HCT116 (cell line): ENCODE measurements around the gene SORBS1. TPM values are rescaled to one million over a fixed set of nuclear protein-coding genes. Genes with fewer than 3 reads are reported as not detected.

Experiments used
- ATAC-seq: fragments of 200-7000 bp; cut with Tn5 transposase; 2 replicates; pipeline ENCODE4 v1.9.1; 2020; ENCODE audit warnings: mild to moderate bottlenecking, moderate library complexity
- BruUV-seq: library from RNA; stranded (reverse); fragments of 400-500 nt; replicated peaks from 2 replicates; lab custom pipeline; 2021; lab: Mats Ljungman, UMichigan
- CTCF ChIA-PET: fragments of 300-600 bp; sonication (Branson Sonifier 250); formaldehyde crosslinking; loops from one replicate; lab custom pipeline; 2021; ENCODE audit warnings: antibody characterized with exemption; lab: Charles Lee
- POLR2A ChIA-PET: fragments of 300-600, 350-600 bp; sonication (Branson Sonifier 250); formaldehyde crosslinking; loops from one replicate; lab custom pipeline; 2021; ENCODE audit warnings: antibody characterized with exemption; lab: Charles Lee
- RAD21 ChIA-PET, 2 experiments: fragments of 300-600 bp; sonication (Branson Sonifier 250); formaldehyde crosslinking; loops; one replicate each; lab custom pipeline; 2023; ENCODE audit warnings: low total read pairs in 2 of 2; ENCODE audit not compliant: uncharacterized antibody in 2 of 2, unreplicated experiment in 2 of 2, low non-redundant PET in 1 of 2; lab: Charles Lee
- DNase-seq: peaks from one replicate; pipeline ENCODE4 v3.0.0-alpha.2; 2010; ENCODE audit warnings: low read depth, low spot score
- H2AFZ ChIP-seq: fragments of 200-600 bp; shearing (Covaris generic), sonication (generic); 2 replicates; pipeline ENCODE4 v1.6.1; 2017; ENCODE audit warnings: low read depth, mixed run types, mixed read lengths, antibody characterized with exemption, low read length; ENCODE audit not compliant: poor library complexity, severe bottlenecking
- H3K27ac ChIP-seq: 2 replicates; pipeline ENCODE4 v1.5.1; 2012; ENCODE audit warnings: low read depth, low read length
- H3K27me3 ChIP-seq: fragments of 200-600 bp; sonication (generic); 2 replicates; pipeline ENCODE4 v1.6.1; 2016; ENCODE audit warnings: mixed run types, low read length, mixed read lengths; ENCODE audit not compliant: insufficient read depth
- H3K36me3 ChIP-seq, 2 experiments: fragments of 200-500 bp in 1 of 2; fragments of 200-600 bp in 1 of 2; sonication (Bioruptor generic) in 1 of 2; sonication (generic) in 1 of 2; 2 replicates each; pipeline versions ENCODE4 v1.5.1 to v1.6.1; 2014 to 2016; ENCODE audit warnings: low read length in 2 of 2, inconsistent platforms in 1 of 2, mixed read lengths in 1 of 2, mixed run types in 1 of 2; ENCODE audit not compliant: insufficient read depth in 2 of 2, control insufficient read depth in 1 of 2
- H3K4me1 ChIP-seq, 2 experiments: fragments of 200-600 bp in 1 of 2; sonication (generic) in 1 of 2; 2 replicates each; pipeline versions ENCODE4 v1.5.1 to v1.6.1; 2012 to 2017; ENCODE audit warnings: low read length in 2 of 2, inconsistent platforms in 1 of 2, mild to moderate bottlenecking in 1 of 2, mixed read lengths in 1 of 2, mixed run types in 1 of 2, moderate library complexity in 1 of 2; ENCODE audit not compliant: insufficient read depth in 2 of 2, control insufficient read depth in 1 of 2
- H3K4me2 ChIP-seq: fragments of 200-600 bp; sonication (generic); 2 replicates; pipeline ENCODE4 v1.6.1; 2017; ENCODE audit warnings: mixed run types, low read length, mixed read lengths
- H3K4me3 ChIP-seq, 2 experiments: fragments of 200-600 bp in 1 of 2; sonication (generic) in 1 of 2; replicated peaks in 1 of 2; 2 replicates each; pipeline ENCODE4 v1.5.1; 2011 to 2016; ENCODE audit warnings: low read length in 2 of 2, control low read depth in 1 of 2, low read depth in 1 of 2, mild to moderate bottlenecking in 1 of 2, mixed read lengths in 1 of 2, mixed run types in 1 of 2
- H3K79me2 ChIP-seq: fragments of 200-600 bp; sonication (generic); 2 replicates; pipeline ENCODE4 v1.6.1; 2017; ENCODE audit warnings: mild to moderate bottlenecking, mixed run types, low read length, moderate library complexity, mixed read lengths; ENCODE audit not compliant: insufficient read depth
- H3K9ac ChIP-seq: fragments of 200-600 bp; sonication (generic); 2 replicates; pipeline ENCODE4 v1.6.1; 2016; ENCODE audit warnings: low read length, mixed read lengths
- H3K9me2 ChIP-seq: fragments of 200-600 bp; sonication (generic), shearing (Covaris generic); 2 replicates; pipeline ENCODE4 v1.6.1; 2017; ENCODE audit warnings: mixed run types, mild to moderate bottlenecking, moderate library complexity; ENCODE audit not compliant: insufficient read depth
- H3K9me3 ChIP-seq, 2 experiments: fragments of 200-500 bp in 1 of 2; fragments of 200-600 bp in 1 of 2; sonication (Bioruptor generic) in 1 of 2; sonication (generic) in 1 of 2; 2 replicates each; pipeline ENCODE4 v1.6.1; 2014 to 2017; ENCODE audit warnings: low read length in 2 of 2, mixed read lengths in 2 of 2, inconsistent platforms in 1 of 2, low read depth in 1 of 2, mild to moderate bottlenecking in 1 of 2, mixed run types in 1 of 2, moderate library complexity in 1 of 2; ENCODE audit not compliant: control insufficient read depth in 1 of 2, insufficient read depth in 1 of 2
- H4K20me1 ChIP-seq: fragments of 200-600 bp; sonication (generic), shearing (Covaris generic); 2 replicates; pipeline ENCODE4 v1.6.1; 2017; ENCODE audit warnings: mixed run types, mild to moderate bottlenecking, moderate library complexity; ENCODE audit not compliant: insufficient read depth
- CBX3 ChIP-seq: IDR thresholded peaks from 2 replicates; pipeline ENCODE4 v1.6.1; 2012; ENCODE audit warnings: low read depth
- ELF1 ChIP-seq: IDR thresholded peaks from 2 replicates; pipeline ENCODE4 v1.6.1; 2012; ENCODE audit warnings: low read depth, borderline replicate concordance
- EZH2 ChIP-seq: fragments of 200-600 bp; sonication (generic); IDR thresholded peaks from 2 replicates; pipeline ENCODE4 v1.6.1; 2017; ENCODE audit warnings: antibody characterized with exemption, mixed run types
- POLR2A ChIP-seq: IDR thresholded peaks from 2 replicates; pipeline ENCODE4 v1.7.0; 2011; ENCODE audit warnings: borderline replicate concordance; ENCODE audit not compliant: insufficient read depth, insufficient read length; ENCODE audit errors: extremely low read depth
- RAD21 ChIP-seq: IDR thresholded peaks from 2 replicates; pipeline ENCODE4 v1.6.1; 2012; ENCODE audit warnings: low read depth, mild to moderate bottlenecking
- SIN3A ChIP-seq: IDR thresholded peaks from 2 replicates; pipeline ENCODE4 v1.6.1; 2012; ENCODE audit warnings: low read depth
- SP1 ChIP-seq: IDR thresholded peaks from 2 replicates; pipeline ENCODE4 v1.6.1; 2012; ENCODE audit warnings: low read depth
- SRF ChIP-seq: IDR thresholded peaks from 2 replicates; pipeline ENCODE4 v1.6.1; 2012; ENCODE audit warnings: low read depth
- YY1 ChIP-seq: IDR thresholded peaks from 2 replicates; pipeline ENCODE4 v1.6.1; 2011; ENCODE audit warnings: low read length, low read depth, moderate library complexity, mild to moderate bottlenecking; ENCODE audit not compliant: insufficient replicate concordance; ENCODE audit errors: extremely low read depth
- intact Hi-C: fragments of 100-400 bp; cut with micrococcal nuclease; formaldehyde crosslinking; loops from 2 replicates; pipeline ENCODE4 v1.10.0; 2022
- total RNA-seq: library from RNA; stranded (reverse); gene quantifications from one replicate; pipeline ENCODE4 v1.2.1, GENCODE V29; 2021; ENCODE audit not compliant: unreplicated experiment
- TF ChIP-seq, protein P1 (sequence below), 3 experiments: fragments of 200-600 bp in 1 of 3; sonication (generic) in 1 of 3; IDR thresholded peaks in 2 of 3; conservative IDR thresholded peaks in 1 of 3; 2 replicates each; pipeline ENCODE4 v1.5.1; 2012 to 2017; ENCODE audit warnings: low read depth in 2 of 3, low read length in 2 of 3, antibody characterized with exemption in 1 of 3, borderline replicate concordance in 1 of 3, control low read depth in 1 of 3, mild to moderate bottlenecking in 1 of 3, mixed read lengths in 1 of 3, mixed run types in 1 of 3, moderate library complexity in 1 of 3; ENCODE audit not compliant: insufficient read depth in 1 of 3
- TF ChIP-seq, protein P2 (sequence below): IDR thresholded peaks from 2 replicates; pipeline ENCODE4 v1.6.1; 2011; ENCODE audit warnings: mild to moderate bottlenecking, low read length, moderate library complexity; ENCODE audit not compliant: insufficient replicate concordance; ENCODE audit errors: extremely low read depth

Gene SORBS1
- total RNA-seq, 1 experiment from 2014 or later, result 3.4 TPM

DNA sequence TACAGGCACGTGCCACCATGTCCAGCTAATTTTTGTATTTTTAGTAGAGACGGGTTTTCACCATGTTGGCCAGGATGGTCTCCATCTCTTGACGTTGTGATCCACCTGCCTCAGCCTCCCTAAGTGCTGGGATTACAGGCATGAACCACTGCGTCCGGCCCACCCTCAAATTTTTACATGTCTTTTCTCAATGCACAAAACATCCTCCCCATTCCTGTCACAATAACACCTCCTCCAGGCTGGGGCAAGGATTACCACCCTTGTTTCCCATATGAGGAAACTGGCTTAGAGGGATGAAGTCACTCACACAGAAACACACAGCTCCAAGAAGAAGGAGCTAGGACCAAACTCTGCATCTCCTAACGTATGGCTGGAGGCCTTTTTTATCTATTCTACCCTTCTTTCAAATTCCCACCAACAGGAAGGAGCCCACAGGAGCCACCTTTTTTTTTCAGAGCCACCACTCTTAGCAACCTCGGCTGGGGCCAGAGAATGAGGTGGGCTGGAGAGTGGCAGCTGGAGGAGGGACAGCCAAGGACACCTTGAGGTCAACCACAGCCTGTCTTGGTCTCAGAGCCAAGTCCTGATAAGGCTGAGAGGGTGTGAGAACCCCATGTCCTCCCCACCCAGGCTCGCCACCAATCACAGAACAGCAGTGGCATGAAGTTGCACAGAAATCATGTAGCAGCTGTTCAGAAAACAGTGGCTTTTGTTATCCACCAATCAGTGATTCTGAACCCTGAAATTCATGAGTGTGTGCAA, 157.3 kb downstream of the SORBS1 start:
- Histone ChIP-seq H3K4me3 (no peak overlapping the region), H3K36me3 (no peaks in the 10 kb centered on the region), H3K9me2 (no peaks in the 10 kb centered on the region), H3K79me2 (no peaks in the 10 kb centered on the region), H3K27ac (no peak overlapping the region), H4K20me1 (no peaks in the 10 kb centered on the region), H3K9ac (no peak overlapping the region), H2AFZ (no peak overlapping the region), H3K4me2 (no peak overlapping the region), H3K4me1 (peaks cover 3 to 19% of the 10 kb centered on the region in 2 experiments; a peak in 3 of 4 replicates), H3K9me3 (no peaks in the 10 kb centered on the region), H3K27me3 (no peaks in the 10 kb centered on the region)
- ATAC-seq (no peak), DNase-seq (no peak)
- ChIA-PET POLR2A (no interaction called here), CTCF (no interaction called here), RAD21 (no interaction called here)
- BruUV-seq, result no TSS peak
- intact Hi-C loops, result no loop called here
- TF ChIP-seq SP1 (no peak), RAD21 (no peak)
- TF ChIP-seq, protein P1, sequence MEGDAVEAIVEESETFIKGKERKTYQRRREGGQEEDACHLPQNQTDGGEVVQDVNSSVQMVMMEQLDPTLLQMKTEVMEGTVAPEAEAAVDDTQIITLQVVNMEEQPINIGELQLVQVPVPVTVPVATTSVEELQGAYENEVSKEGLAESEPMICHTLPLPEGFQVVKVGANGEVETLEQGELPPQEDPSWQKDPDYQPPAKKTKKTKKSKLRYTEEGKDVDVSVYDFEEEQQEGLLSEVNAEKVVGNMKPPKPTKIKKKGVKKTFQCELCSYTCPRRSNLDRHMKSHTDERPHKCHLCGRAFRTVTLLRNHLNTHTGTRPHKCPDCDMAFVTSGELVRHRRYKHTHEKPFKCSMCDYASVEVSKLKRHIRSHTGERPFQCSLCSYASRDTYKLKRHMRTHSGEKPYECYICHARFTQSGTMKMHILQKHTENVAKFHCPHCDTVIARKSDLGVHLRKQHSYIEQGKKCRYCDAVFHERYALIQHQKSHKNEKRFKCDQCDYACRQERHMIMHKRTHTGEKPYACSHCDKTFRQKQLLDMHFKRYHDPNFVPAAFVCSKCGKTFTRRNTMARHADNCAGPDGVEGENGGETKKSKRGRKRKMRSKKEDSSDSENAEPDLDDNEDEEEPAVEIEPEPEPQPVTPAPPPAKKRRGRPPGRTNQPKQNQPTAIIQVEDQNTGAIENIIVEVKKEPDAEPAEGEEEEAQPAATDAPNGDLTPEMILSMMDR (IDR thresholded peaks at IDR 0.05 in 2 of 3, conservative IDR thresholded peaks at IDR 0.05 in 1 of 3; ENCODE audit: borderline replicate concordance in 1 of 3, insufficient read depth in 1 of 3, low read depth in 2 of 3, low read length in 2 of 3), result no peak

DNA sequence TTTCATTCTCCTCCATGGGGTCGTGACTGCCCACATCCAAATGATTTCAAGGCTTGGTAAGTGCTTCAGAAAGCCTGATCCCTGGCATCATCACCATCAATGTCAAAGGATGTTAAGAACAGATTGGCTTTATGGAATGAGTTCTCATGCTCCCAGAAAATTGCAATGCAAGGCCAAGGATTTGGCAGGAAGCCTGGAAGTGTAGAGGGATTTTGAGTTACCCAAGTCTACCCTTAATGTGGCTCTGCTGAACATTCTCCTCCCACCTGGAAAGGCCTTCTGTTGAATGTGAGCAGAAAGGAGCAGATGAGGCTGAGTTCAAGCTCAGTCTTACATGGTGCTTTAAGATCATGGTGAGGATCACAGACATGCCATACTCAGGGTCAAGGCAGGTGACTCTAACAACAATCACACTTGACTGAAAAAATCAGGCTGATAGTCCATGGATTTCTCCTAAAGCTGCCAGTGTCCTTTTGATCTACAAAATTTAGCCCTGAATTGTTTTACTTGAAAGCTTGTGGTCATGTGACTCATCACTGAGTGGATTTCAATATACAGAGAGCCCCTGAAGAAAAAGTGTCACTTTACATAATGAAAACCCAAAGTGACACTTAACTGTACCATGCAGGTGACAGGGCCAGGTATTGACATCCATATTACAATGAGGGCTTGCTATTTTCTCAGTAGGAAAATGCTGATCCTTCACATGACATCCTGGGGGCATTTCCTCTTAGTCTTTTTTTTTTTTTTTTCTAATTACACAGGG, 159.3 kb downstream of the SORBS1 start:
- ChIA-PET CTCF (interaction anchor here (0.8 kb wide), 1 partner anchor 29 kb away, joined by 3 read pairs; no protein-coding TSS in a partner anchor), RAD21 (no interaction called here), POLR2A (no interaction called here)
- Histone ChIP-seq H3K9me3 (no peaks in the 10 kb centered on the region), H3K36me3 (no peaks in the 10 kb centered on the region), H3K79me2 (no peaks in the 10 kb centered on the region), H3K27ac (no peak overlapping the region), H3K4me1 (peaks cover 0 to 12% of the 10 kb centered on the region in 2 experiments; a peak in 2 of 4 replicates), H3K4me3 (no peak overlapping the region), H2AFZ (no peak overlapping the region), H3K9ac (no peak overlapping the region), H4K20me1 (no peaks in the 10 kb centered on the region), H3K27me3 (no peaks in the 10 kb centered on the region), H3K9me2 (no peaks in the 10 kb centered on the region), H3K4me2 (peak overlapping the region; percentile 6; the same call in 1 of the 2 replicates)
- DNase-seq (no peak), ATAC-seq (peak; percentile 27; the same call in 1 of the 2 replicates)
- BruUV-seq, result no TSS peak
- intact Hi-C loops, result no loop called here
- TF ChIP-seq POLR2A, result no peak
- TF ChIP-seq YY1, result no peak
- TF ChIP-seq EZH2, result no peak
- no peak for TF ChIP-seq SIN3A
- TF ChIP-seq, protein P2, sequence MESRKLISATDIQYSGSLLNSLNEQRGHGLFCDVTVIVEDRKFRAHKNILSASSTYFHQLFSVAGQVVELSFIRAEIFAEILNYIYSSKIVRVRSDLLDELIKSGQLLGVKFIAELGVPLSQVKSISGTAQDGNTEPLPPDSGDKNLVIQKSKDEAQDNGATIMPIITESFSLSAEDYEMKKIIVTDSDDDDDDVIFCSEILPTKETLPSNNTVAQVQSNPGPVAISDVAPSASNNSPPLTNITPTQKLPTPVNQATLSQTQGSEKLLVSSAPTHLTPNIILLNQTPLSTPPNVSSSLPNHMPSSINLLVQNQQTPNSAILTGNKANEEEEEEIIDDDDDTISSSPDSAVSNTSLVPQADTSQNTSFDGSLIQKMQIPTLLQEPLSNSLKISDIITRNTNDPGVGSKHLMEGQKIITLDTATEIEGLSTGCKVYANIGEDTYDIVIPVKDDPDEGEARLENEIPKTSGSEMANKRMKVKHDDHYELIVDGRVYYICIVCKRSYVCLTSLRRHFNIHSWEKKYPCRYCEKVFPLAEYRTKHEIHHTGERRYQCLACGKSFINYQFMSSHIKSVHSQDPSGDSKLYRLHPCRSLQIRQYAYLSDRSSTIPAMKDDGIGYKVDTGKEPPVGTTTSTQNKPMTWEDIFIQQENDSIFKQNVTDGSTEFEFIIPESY, result no peak
- TF ChIP-seq ELF1, result no peak
- TF ChIP-seq SRF, result no peak
- no peak for TF ChIP-seq RAD21
- no peak for TF ChIP-seq CBX3
